A673 (cell line): ENCODE results near the gene ABCD1. TPM values are rescaled to one million over a fixed set of nuclear protein-coding genes. Genes with fewer than 3 reads are reported as not detected.

Experiments
- BruUV-seq: library from RNA; stranded (reverse); fragments of 400-500 nt; replicated peaks from 2 replicates; lab custom pipeline; 2021; lab: Mats Ljungman, UMichigan
- CTCF ChIA-PET: fragments of 300-600 bp; sonication (Branson Sonifier 250); formaldehyde crosslinking; loops from one replicate; lab custom pipeline; 2022; ENCODE audit warnings: antibody characterized with exemption; lab: Charles Lee
- POLR2A ChIA-PET: fragments of 300-600 bp; sonication (Branson Sonifier 250); formaldehyde crosslinking; loops from one replicate; lab custom pipeline; 2022; ENCODE audit warnings: antibody characterized with exemption; ENCODE audit not compliant: low non-redundant PET; lab: Charles Lee
- DNase-seq: peaks from one replicate; pipeline ENCODE4 v3.0.0-alpha.2; 2015; ENCODE audit warnings: low spot score
- H3K27ac ChIP-seq: fragments of 200-600 bp; sonication (generic); 2 replicates; pipeline ENCODE4 v1.5.1; 2016; ENCODE audit warnings: mixed run types, low read depth, mild to moderate bottlenecking, mixed read lengths, antibody characterized with exemption, low read length; ENCODE audit not compliant: poor library complexity, severe bottlenecking
- H3K27me3 ChIP-seq: fragments of 200-600 bp; sonication (generic); replicated peaks from 2 replicates; pipeline ENCODE4 v1.6.1; 2017; ENCODE audit warnings: mixed run types, low read depth, mild to moderate bottlenecking, mixed read lengths, antibody characterized with exemption, low read length; ENCODE audit not compliant: insufficient read depth, poor library complexity
- H3K36me3 ChIP-seq: fragments of 200-600 bp; sonication (generic); 2 replicates; pipeline ENCODE4 v1.6.1; 2016; ENCODE audit warnings: mixed run types, mild to moderate bottlenecking, mixed read lengths, antibody characterized with exemption, low read length; ENCODE audit not compliant: insufficient read depth, poor library complexity, severe bottlenecking
- H3K4me1 ChIP-seq: fragments of 200-600 bp; sonication (generic); 2 replicates; pipeline ENCODE4 v1.6.1; 2017; ENCODE audit warnings: mixed run types, mild to moderate bottlenecking, mixed read lengths, antibody characterized with exemption, low read length; ENCODE audit not compliant: insufficient read depth, poor library complexity, severe bottlenecking
- H3K4me3 ChIP-seq: fragments of 200-600 bp; sonication (generic); 2 replicates; pipeline ENCODE4 v1.5.1; 2016; ENCODE audit warnings: low read depth, mixed run types, mild to moderate bottlenecking, mixed read lengths, low read length; ENCODE audit not compliant: poor library complexity, severe bottlenecking
- H3K9me3 ChIP-seq: fragments of 200-600 bp; sonication (generic); 2 replicates; pipeline ENCODE4 v1.6.1; 2016; ENCODE audit warnings: mixed run types, low read depth, mild to moderate bottlenecking, mixed read lengths, antibody characterized with exemption, low read length; ENCODE audit not compliant: poor library complexity, severe bottlenecking
- CTCF ChIP-seq: fragments of 300-800, 200-600 bp; sonication (generic); conservative IDR thresholded peaks from 2 replicates; pipeline ENCODE4 v1.5.1; 2017; ENCODE audit warnings: low read depth, mild to moderate bottlenecking, antibody characterized with exemption, low read length, moderate library complexity, mixed read lengths
- EZH2 ChIP-seq: fragments of 200-600 bp; sonication (generic); IDR thresholded peaks from 2 replicates; pipeline ENCODE4 v1.6.1; 2017; ENCODE audit warnings: borderline replicate concordance, low read depth, mild to moderate bottlenecking, mixed read lengths, antibody characterized with exemption, low read length; ENCODE audit not compliant: poor library complexity, severe bottlenecking
- intact Hi-C: fragments of 100-400 bp; cut with micrococcal nuclease; formaldehyde crosslinking; loops from one replicate; pipeline ENCODE4 v1.10.0; 2022; ENCODE audit not compliant: unreplicated experiment
- total RNA-seq: library from RNA; stranded (reverse); gene quantifications from 2 replicates; pipeline ENCODE4 v1.2.3, GENCODE V29; 2021

Gene ABCD1
- total RNA-seq, 1 experiment from 2014 or later = 7.8 TPM

DNA sequence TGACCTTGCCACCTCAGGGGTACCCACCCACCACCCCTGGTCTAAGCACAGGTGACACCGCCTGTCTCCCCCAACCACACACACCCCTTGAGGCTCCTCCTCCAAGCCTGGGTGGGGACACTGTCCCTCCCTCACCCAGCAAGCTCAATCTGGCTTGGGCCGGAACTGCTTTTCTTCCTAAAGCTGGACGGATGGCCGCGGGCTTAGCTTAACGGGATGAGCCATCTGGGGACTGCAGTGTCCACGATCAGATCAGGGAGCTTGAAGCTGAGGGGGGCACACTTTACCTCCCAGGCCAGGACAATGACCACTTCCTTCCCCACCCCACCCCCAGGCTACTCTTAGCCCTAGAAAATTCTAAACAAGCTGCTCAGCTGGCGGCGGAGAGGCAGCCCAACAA, 37.9 kb upstream of the ABCD1 start:
- no peak overlapping the region for H3K4me3 ChIP-seq
- CTCF ChIA-PET = no interaction called here
- BruUV-seq = no TSS peak

DNA sequence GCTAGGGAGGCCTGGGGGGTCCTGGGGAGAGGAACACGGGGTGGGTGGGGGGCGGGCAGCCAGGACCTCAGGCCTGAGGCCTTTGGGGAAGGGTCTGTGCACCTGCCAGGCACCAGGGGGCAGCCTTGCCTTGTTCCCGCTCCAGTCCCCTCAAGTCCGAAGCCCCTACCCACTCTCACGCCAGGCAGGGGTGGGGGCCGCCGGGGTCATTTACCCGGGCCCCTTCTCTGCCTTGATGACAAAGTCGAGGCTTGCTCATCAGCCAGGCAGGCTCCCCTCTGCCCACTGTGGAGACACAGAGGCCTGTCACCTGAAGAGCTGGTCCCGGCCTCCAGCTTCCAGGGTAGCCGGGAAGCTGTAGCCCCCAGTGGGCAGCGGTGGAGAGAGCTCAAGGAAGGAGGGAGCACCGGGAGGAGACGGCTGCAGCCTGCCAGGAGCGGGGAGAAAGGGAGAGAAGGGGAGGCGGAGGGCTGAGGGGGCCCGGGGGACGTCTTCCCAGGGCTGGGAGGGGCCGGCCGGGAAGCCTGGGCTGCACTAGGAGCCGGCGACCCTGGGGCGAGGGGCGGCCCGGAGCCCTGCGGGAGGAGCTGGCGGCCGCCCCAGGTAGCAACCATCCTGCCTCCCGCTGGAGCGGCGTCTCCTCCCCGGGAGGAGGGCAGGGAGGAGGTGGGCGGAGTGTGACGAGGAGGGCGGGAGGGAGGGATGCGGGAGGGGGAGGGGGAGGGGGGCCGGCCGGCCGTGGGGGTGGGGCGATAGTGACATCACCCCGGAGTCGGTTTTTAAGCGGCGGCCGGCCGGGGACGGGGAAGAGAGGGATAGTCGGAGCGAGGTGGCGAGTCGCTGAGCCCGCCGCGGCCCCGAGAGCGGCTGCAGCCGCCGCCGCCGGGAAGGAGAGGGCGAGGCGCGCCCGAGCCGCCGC, 37.3 kb upstream of the ABCD1 start, which contains the start of gene SLC6A8:
Gene SLC6A8 (plus strand): TSS at position 806 of the 919 bp plus-strand sequence. CDS start 649 bp downstream, outside the sequence.
- intact Hi-C loops = no loop called here
- peak; percentile 62 for DNase-seq
- H3K9me3 ChIP-seq = no peaks in the 10 kb centered on the region
- H3K4me3 ChIP-seq = peak within 1 kb of the TSS; percentile 46
- H3K36me3 ChIP-seq = no peaks in the 10 kb centered on the region
- BruUV-seq = no TSS peak
- peak within 1 kb of the TSS; percentile 30 for H3K27ac ChIP-seq
- no peaks in the 10 kb centered on the region for H3K27me3 ChIP-seq
- POLR2A ChIA-PET = interaction anchor here (0.7 kb wide), 1 partner anchor 279 kb away, joined by 6 read pairs; no protein-coding TSS in a partner anchor
- CTCF ChIA-PET = interaction anchor here (1.0 kb wide), 1 partner anchor 260 kb away, joined by 3 read pairs; no protein-coding TSS in a partner anchor
- peaks cover 5% of the 10 kb centered on the region for H3K4me1 ChIP-seq
- TF ChIP-seq CTCF (peak; percentile 32; the same call in 1 of the 2 replicates), EZH2 (no peak)

More for the DNA sequence above, 37.9 kb upstream of the ABCD1 start:
- Histone ChIP-seq H3K36me3 (no peaks in the 10 kb centered on the region), H3K27ac (no peak overlapping the region), H3K4me1 (peaks cover 5% of the 10 kb centered on the region), H3K27me3 (no peaks in the 10 kb centered on the region), H3K9me3 (no peaks in the 10 kb centered on the region)
- POLR2A ChIA-PET = interaction anchor here (0.7 kb wide), 1 partner anchor 280 kb away, joined by 6 read pairs; no protein-coding TSS in a partner anchor
- intact Hi-C loops = no loop called here
- TF ChIP-seq CTCF (no peak), EZH2 (no peak)
- no peak for DNase-seq

DNA sequence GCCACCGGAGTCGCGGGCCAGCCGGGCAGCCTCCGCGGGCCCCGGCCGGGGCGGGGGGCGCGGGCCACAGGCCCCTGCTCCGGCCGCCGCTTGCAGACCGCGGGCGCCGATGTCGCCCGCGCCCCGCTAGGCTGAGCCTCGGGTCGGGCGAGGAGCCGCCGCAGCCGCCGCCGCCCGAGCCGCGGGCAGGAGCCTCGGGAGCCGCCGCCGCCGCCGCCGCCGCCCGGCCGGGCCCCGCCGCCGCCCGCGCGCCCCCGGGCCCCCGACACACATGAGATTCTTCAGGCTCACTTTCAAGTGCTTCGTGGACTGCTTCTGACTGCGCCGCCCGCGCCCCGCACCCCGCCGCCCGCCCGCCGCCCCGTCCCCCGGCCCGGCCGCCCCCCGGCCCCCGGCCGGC, 36.6 kb upstream of the ABCD1 start:
- H3K4me1 ChIP-seq = peaks cover 5% of the 10 kb centered on the region
- no TSS peak for BruUV-seq
- no peaks in the 10 kb centered on the region for H3K27me3 ChIP-seq
- H3K27ac ChIP-seq = no peak overlapping the region
- no peaks in the 10 kb centered on the region for H3K9me3 ChIP-seq
- intact Hi-C loops = no loop called here
- DNase-seq = no peak
- POLR2A ChIA-PET = no interaction called here
- H3K4me3 ChIP-seq = no peak overlapping the region
- CTCF ChIA-PET = interaction anchor here (1.0 kb wide), 1 partner anchor 259 kb away, joined by 3 read pairs; no protein-coding TSS in a partner anchor
- H3K36me3 ChIP-seq = no peaks in the 10 kb centered on the region
- TF ChIP-seq CTCF (no peak), EZH2 (no peak)
